Measurements from ENCODE around the gene MCUB.
"Not testable (repeated sequence)": the region's sequence is repeated elsewhere in the genome, so short reads cannot be mapped to it uniquely, and the experiment has no call there.

MCUB gene

DNA sequence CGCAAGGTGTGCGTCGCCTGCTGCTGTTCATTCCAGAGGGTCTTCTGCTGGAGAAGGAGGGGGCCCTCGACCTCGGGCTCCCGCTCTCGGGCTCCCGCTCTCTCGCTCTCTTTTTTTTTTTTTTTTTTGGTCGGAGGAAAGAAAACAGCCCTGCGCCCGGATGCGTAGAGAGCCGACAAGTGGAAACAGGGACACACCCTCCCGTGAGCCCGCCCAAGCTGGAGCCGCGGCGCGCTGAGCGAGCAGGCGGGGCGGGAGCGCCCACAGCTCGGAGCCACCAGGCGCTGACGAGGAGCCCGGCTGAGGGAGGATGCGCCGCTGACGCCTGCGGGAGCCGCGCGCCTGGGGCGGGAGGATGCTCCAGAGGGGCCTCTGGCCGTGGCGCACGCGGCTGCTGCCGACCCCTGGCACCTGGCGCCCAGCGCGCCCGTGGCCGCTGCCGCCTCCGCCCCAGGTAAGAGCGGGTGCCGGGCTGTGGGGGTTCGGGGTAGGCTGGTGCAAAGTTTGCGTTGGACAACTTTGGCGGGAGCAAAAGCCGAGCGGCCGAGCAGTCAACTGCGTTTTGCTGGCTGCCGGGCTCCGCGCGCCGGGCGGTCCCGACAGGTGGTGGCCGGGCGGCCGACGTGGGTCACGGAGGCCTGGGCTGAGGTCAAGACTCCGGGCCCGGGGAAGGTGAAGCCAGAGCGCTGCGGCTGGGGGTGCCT, at the start of gene MCUB:
MCUB (plus strand) TSS at position 264 of the 704 bp plus-strand sequence; CDS start at position 356, 92 bp downstream.
- TF ChIP-seq, protein P1, sequence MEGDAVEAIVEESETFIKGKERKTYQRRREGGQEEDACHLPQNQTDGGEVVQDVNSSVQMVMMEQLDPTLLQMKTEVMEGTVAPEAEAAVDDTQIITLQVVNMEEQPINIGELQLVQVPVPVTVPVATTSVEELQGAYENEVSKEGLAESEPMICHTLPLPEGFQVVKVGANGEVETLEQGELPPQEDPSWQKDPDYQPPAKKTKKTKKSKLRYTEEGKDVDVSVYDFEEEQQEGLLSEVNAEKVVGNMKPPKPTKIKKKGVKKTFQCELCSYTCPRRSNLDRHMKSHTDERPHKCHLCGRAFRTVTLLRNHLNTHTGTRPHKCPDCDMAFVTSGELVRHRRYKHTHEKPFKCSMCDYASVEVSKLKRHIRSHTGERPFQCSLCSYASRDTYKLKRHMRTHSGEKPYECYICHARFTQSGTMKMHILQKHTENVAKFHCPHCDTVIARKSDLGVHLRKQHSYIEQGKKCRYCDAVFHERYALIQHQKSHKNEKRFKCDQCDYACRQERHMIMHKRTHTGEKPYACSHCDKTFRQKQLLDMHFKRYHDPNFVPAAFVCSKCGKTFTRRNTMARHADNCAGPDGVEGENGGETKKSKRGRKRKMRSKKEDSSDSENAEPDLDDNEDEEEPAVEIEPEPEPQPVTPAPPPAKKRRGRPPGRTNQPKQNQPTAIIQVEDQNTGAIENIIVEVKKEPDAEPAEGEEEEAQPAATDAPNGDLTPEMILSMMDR (IDR thresholded peaks at IDR 0.05; ENCODE audit: borderline replicate concordance, insufficient read depth, low read depth, low read length) = no peak
- H3K4me3 ChIP-seq (ENCODE audit: low read depth, low read length) = peak within 1 kb of the TSS; percentile 69

GRCh38 chr4:109510687-109511086, 49.4 kb upstream of the MCUB start:
- TF ChIP-seq, protein P1 (IDR thresholded peaks at IDR 0.05; ENCODE audit: borderline replicate concordance, insufficient read depth, low read depth, low read length) = no peak
- H3K4me3 ChIP-seq (ENCODE audit: low read depth, low read length) = no peak overlapping the region

DNA sequence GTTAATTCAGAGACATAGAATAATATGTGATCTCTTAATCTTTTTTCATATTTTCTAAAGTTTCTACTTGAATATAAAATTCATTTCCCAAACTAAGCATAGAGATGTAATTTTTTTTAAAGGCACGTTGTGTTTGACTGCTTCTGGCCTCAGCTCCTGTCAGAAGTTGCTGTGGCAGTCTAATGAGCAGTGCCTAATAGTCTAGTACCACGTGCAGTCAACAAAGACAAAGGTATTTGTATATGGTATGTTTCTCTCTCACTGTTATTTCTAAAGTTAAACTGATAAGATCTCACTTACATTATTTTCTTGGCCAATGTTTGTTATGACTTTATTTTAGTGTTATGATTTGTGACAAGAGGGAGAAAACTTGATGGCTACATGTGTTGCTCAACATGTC, 48.6 kb upstream of the MCUB start:
- H3K4me3 ChIP-seq (ENCODE audit: low read depth, low read length) = no peak overlapping the region
- TF ChIP-seq, protein P1 (IDR thresholded peaks at IDR 0.05; ENCODE audit: borderline replicate concordance, insufficient read depth, low read depth, low read length) = no peak

GRCh38 chr4:109513368-109513767, 46.7 kb upstream of the MCUB start:
- not testable (repeated sequence) for H3K4me3 ChIP-seq (ENCODE audit: low read depth, low read length)

DNA sequence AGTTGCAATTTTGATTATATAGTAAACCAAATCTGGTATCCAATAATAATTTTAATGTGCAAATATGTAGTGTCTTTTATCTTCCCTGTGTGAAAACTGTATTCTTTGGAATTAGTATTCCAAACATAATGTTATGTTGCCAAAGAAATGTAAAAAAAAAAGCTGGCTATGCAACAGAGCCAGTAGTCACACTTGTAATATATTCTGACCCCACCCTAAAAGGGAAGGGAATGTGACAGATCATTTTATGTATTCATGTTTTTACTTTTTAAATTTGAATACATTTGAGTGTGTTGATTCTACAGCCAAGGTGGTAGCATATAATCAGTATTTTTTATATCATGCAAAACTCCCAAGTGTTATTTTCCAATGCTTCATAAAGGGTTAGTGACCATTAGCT, 27.9 kb upstream of the MCUB start:
- no peak overlapping the region for H3K4me3 ChIP-seq (ENCODE audit: low read depth, low read length)
- TF ChIP-seq, protein P1 (IDR thresholded peaks at IDR 0.05; ENCODE audit: borderline replicate concordance, insufficient read depth, low read depth, low read length) = no peak

GRCh38 chr4:109545401-109545800, 14.6 kb upstream of the MCUB start:
- no peak overlapping the region for H3K4me3 ChIP-seq (ENCODE audit: low read depth, low read length)
- TF ChIP-seq, protein P1 (IDR thresholded peaks at IDR 0.05; ENCODE audit: borderline replicate concordance, insufficient read depth, low read depth, low read length) = no peak

DNA sequence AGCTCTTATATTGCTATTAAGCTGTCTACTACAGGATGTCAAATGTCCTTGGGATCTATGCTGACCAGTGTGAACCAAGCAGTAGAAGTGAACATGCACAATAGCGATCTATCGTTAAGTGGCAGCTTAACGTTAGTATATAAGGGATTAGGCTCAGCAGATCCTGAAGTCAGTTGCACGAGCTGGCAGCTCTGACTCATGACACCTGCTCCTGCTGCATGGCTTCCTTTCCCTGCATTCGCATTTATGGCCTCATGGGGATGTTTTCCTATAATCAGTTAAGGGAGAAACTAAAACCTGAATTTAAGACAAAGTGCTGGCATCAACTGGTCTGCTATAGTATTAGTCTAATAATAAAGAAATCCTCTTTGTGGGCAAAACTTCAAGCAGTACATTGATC, 12.7 kb upstream of the MCUB start:
- H3K4me3 ChIP-seq (ENCODE audit: low read depth, low read length) = no peak overlapping the region
- TF ChIP-seq, protein P1 (IDR thresholded peaks at IDR 0.05; ENCODE audit: borderline replicate concordance, insufficient read depth, low read depth, low read length) = no peak

Measured in GM12875 (cell line).